DOHH2 (cell line): Measurements from ENCODE around the gene SLC44A5.

Experiments used
- H3F3A ChIP-seq: fragments of 200-600 bp; sonication (generic), shearing (Covaris generic); 2 replicates; pipeline ENCODE4 v1.6.0; 2016; ENCODE audit warnings: antibody characterized with exemption, mild to moderate bottlenecking; ENCODE audit not compliant: control insufficient read depth, insufficient read depth
- H3K27ac ChIP-seq: fragments of 200-600 bp; sonication (generic); 2 replicates; pipeline ENCODE4 v1.5.1; 2014; ENCODE audit warnings: low read depth, mild to moderate bottlenecking, low read length, moderate library complexity
- H3K27me3 ChIP-seq: fragments of 200-600 bp; sonication (generic); 2 replicates; pipeline ENCODE4 v1.6.1; 2014; ENCODE audit warnings: mild to moderate bottlenecking, low read length, mixed read lengths; ENCODE audit not compliant: control insufficient read depth
- H3K36me3 ChIP-seq: fragments of 200-600 bp; sonication (generic); 2 replicates; pipeline ENCODE4 v1.6.1; 2014; ENCODE audit warnings: mild to moderate bottlenecking, low read length, moderate library complexity, mixed read lengths; ENCODE audit not compliant: control insufficient read depth
- H3K4me1 ChIP-seq: fragments of 200-600 bp; sonication (generic); 2 replicates; pipeline ENCODE4 v1.6.1; 2014; ENCODE audit warnings: mild to moderate bottlenecking, low read length, mixed read lengths; ENCODE audit not compliant: control insufficient read depth
- H3K4me2 ChIP-seq: fragments of 200-600 bp; sonication (generic); 2 replicates; pipeline ENCODE4 v1.6.0; 2014; ENCODE audit warnings: mild to moderate bottlenecking, low read length, moderate library complexity
- H3K4me3 ChIP-seq: fragments of 200-600 bp; sonication (generic); 2 replicates; pipeline ENCODE4 v1.5.1; 2014; ENCODE audit warnings: mild to moderate bottlenecking, low read length, mixed read lengths
- H3K79me2 ChIP-seq: fragments of 200-600 bp; sonication (generic); 2 replicates; pipeline ENCODE4 v1.6.1; 2014; ENCODE audit warnings: mild to moderate bottlenecking, low read length, mixed read lengths; ENCODE audit not compliant: control insufficient read depth
- H3K9me2 ChIP-seq: fragments of 200-600 bp; sonication (generic); replicated peaks from 2 replicates; pipeline ENCODE4 v1.6.1; 2014; ENCODE audit warnings: mild to moderate bottlenecking, low read length, mixed read lengths; ENCODE audit not compliant: control insufficient read depth
- H3K9me3 ChIP-seq: fragments of 200-600 bp; sonication (generic); 2 replicates; pipeline ENCODE4 v1.6.1; 2014; ENCODE audit warnings: antibody characterized with exemption, low read length, mixed read lengths; ENCODE audit not compliant: control insufficient read depth, insufficient read depth
- H4K20me1 ChIP-seq: fragments of 200-600 bp; sonication (generic); 2 replicates; pipeline ENCODE4 v1.6.0; 2014; ENCODE audit warnings: low read depth, mild to moderate bottlenecking, antibody characterized with exemption, low read length, moderate library complexity; ENCODE audit not compliant: control insufficient read depth, insufficient read depth
- CTCF ChIP-seq: fragments of 200-600 bp; sonication (generic); IDR thresholded peaks from one replicate; pipeline ENCODE4 v1.5.1; 2014; ENCODE audit warnings: antibody characterized with exemption, mild to moderate bottlenecking, low read depth, low read length; ENCODE audit not compliant: poor library complexity, severe bottlenecking
- EZH2phosphoT487 ChIP-seq: fragments of 200-600 bp; sonication (generic); IDR thresholded peaks from 2 replicates; pipeline ENCODE4 v1.6.1; 2017; ENCODE audit warnings: borderline replicate concordance, mild to moderate bottlenecking, antibody characterized with exemption, low read length, moderate library complexity, mixed read lengths

Gene SLC44A5

DNA sequence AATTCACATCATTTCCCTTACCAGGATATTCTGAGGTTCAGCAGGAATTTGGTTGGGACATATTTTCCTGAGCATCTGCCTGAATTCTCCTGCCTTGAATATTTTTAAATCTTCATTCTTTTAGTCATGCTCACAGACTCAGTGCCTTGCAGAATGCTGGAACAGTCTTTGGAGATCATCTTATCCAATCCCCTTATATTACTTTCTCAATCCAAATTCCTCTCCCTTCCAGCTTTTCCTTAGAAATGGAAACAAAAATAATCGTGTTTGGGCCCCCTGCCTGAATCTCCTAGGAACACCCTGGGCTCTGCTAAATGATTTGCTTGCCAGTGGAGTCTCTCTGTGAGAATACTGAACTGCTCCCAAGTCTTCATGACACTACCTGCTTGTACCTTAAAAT lies 438.4 kb downstream of the SLC44A5 start:
- Histone ChIP-seq H3K4me3 (no peak overlapping the region), H3F3A (no peaks in the 10 kb centered on the region)

GRCh38 chr1:75171876-75172275 lies 439.0 kb downstream of the SLC44A5 start:
- H3F3A ChIP-seq: no peaks in the 10 kb centered on the region
- H3K4me3 ChIP-seq: no peak overlapping the region
- no peaks in the 10 kb centered on the region for H4K20me1 ChIP-seq
- no peaks in the 10 kb centered on the region for H3K4me1 ChIP-seq
- no peak overlapping the region for H3K4me2 ChIP-seq
- no peaks in the 10 kb centered on the region for H3K36me3 ChIP-seq
- H3K9me3 ChIP-seq: no peaks in the 10 kb centered on the region
- no peaks in the 10 kb centered on the region for H3K79me2 ChIP-seq
- no peaks in the 10 kb centered on the region for H3K27me3 ChIP-seq
- no peak overlapping the region for H3K27ac ChIP-seq
- TF ChIP-seq EZH2phosphoT487: no peak
- no peak for TF ChIP-seq CTCF
- H3K9me2 ChIP-seq: no peaks in the 10 kb centered on the region

More for the DNA sequence above, 438.4 kb downstream of the SLC44A5 start:
- Histone ChIP-seq H3K4me1 (no peaks in the 10 kb centered on the region), H3K36me3 (no peaks in the 10 kb centered on the region), H3K27me3 (no peaks in the 10 kb centered on the region), H3K27ac (no peak overlapping the region), H3K79me2 (no peaks in the 10 kb centered on the region), H3K4me2 (no peak overlapping the region), H3K9me3 (no peaks in the 10 kb centered on the region), H4K20me1 (no peaks in the 10 kb centered on the region), H3K9me2 (no peaks in the 10 kb centered on the region)
- TF ChIP-seq EZH2phosphoT487: no peak
- TF ChIP-seq CTCF: no peak

DNA sequence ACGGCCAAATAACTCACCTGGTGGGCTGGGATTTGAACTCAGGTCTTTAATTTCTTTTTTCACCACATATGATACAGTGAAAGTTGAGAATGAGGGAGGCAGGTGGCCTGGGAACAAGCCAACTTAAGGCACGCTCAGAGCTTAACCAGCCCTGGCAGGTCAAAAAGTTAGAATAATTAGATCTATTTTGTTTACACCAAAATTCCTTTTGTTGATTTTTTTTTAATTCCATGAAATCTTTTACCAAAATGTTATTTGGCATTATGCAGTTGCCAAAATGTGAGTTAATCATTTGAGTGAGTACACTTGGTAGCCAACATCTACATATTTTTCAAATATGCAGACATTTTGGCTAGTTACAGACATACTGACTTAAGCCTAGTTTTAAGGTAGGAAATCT lies 439.9 kb downstream of the SLC44A5 start:
- no peaks in the 10 kb centered on the region for H3K9me3 ChIP-seq
- H3K27me3 ChIP-seq: no peaks in the 10 kb centered on the region
- no peaks in the 10 kb centered on the region for H3K9me2 ChIP-seq
- no peaks in the 10 kb centered on the region for H3K4me1 ChIP-seq
- no peaks in the 10 kb centered on the region for H3K36me3 ChIP-seq
- no peak overlapping the region for H3K4me3 ChIP-seq
- H3K27ac ChIP-seq: no peak overlapping the region
- no peaks in the 10 kb centered on the region for H4K20me1 ChIP-seq
- H3F3A ChIP-seq: no peaks in the 10 kb centered on the region
- H3K4me2 ChIP-seq: no peak overlapping the region
- TF ChIP-seq CTCF (no peak), EZH2phosphoT487 (no peak)
- no peaks in the 10 kb centered on the region for H3K79me2 ChIP-seq

DNA sequence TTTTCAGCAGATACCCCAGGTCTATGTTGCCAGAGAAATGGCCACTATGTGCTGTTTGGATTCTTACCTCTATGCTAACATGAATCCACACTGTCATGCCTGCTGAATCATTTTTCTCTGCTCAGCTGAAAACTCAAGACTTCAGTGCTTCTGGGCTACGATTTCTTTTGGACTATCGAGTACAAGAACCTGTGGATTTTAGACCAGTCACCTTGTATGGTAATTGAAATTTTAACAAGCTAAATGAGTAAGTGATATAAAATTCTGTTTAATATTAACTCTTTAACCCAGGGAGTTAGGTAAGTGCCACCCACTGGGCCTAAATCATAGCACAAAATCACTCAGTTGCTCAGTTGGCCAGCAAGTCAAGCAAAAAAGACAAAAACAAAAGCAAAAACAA lies 440.9 kb downstream of the SLC44A5 start:
- Histone ChIP-seq H3K4me2 (no peak overlapping the region), H3K27me3 (no peaks in the 10 kb centered on the region), H3K9me2 (no peaks in the 10 kb centered on the region), H3K4me1 (no peaks in the 10 kb centered on the region), H3K4me3 (no peak overlapping the region), H3K27ac (no peak overlapping the region), H3K79me2 (no peaks in the 10 kb centered on the region), H4K20me1 (no peaks in the 10 kb centered on the region), H3K9me3 (no peaks in the 10 kb centered on the region), H3F3A (no peaks in the 10 kb centered on the region), H3K36me3 (no peaks in the 10 kb centered on the region)
- no peak for TF ChIP-seq CTCF
- no peak for TF ChIP-seq EZH2phosphoT487
